Suprapubic skin (tissue), 3 donors: Measurements from ENCODE around the gene HNRNPK.

ENCODE experiments used
- POLR2A ChIP-seq, 2 donors: fragments of 450-650 bp; IDR thresholded peaks; one replicate each; pipeline ENCODE4 v1.6.1; 2017; ENCODE audit warnings: antibody characterized with exemption in 2 of 2, mild to moderate bottlenecking in 2 of 2, moderate library complexity in 2 of 2
- TF ChIP-seq, protein P1 (sequence below), 2 donors: fragments of 200-600 bp in 1 of 2; fragments of 450-650 bp in 1 of 2; sonication (generic) in 1 of 2; IDR thresholded peaks; one replicate each; pipeline ENCODE4 v1.5.1; 2016 to 2019; ENCODE audit warnings: antibody characterized with exemption in 2 of 2, mild to moderate bottlenecking in 1 of 2, moderate library complexity in 1 of 2

DNA sequence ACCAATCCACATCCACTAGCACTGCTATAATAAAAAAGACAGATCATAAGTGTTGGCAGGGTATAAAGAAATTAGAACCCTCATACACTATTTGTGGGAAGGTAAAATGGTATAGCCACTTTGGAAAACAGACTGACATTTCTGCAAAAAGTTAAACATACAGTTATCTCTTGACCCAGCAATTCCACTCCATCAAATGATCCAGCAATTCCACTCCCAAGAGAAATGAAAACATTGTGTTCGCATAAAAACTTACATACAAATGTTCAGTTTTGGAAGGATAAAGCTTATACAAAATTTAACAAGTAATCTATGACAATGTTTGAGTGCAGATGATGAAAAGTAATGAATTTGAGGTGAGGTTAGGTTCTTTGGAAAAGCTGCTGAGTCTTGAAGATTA lies 60.9 kb downstream of the HNRNPK start:
- TF ChIP-seq, protein P1, sequence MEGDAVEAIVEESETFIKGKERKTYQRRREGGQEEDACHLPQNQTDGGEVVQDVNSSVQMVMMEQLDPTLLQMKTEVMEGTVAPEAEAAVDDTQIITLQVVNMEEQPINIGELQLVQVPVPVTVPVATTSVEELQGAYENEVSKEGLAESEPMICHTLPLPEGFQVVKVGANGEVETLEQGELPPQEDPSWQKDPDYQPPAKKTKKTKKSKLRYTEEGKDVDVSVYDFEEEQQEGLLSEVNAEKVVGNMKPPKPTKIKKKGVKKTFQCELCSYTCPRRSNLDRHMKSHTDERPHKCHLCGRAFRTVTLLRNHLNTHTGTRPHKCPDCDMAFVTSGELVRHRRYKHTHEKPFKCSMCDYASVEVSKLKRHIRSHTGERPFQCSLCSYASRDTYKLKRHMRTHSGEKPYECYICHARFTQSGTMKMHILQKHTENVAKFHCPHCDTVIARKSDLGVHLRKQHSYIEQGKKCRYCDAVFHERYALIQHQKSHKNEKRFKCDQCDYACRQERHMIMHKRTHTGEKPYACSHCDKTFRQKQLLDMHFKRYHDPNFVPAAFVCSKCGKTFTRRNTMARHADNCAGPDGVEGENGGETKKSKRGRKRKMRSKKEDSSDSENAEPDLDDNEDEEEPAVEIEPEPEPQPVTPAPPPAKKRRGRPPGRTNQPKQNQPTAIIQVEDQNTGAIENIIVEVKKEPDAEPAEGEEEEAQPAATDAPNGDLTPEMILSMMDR (IDR thresholded peaks at IDR 0.05) = no peak
- no peak for TF ChIP-seq POLR2A (IDR thresholded peaks at IDR 0.05)
